Rectal smooth muscle tissue (tissue), 1 donor: ENCODE results near the gene SLC39A5.

Experiments
- H3K27ac ChIP-seq: one replicate; pipeline ENCODE4 v1.7.0; 2013; ENCODE audit warnings: low read depth, low read length, inconsistent platforms
- H3K27me3 ChIP-seq: one replicate; pipeline ENCODE4 v1.7.0; 2013; ENCODE audit warnings: low read length; ENCODE audit not compliant: control insufficient read depth, insufficient read depth
- H3K36me3 ChIP-seq: one replicate; pipeline ENCODE4 v1.7.0; 2013; ENCODE audit warnings: low read length; ENCODE audit not compliant: control insufficient read depth, insufficient read depth
- H3K4me1 ChIP-seq: one replicate; pipeline ENCODE4 v1.7.0; 2013; ENCODE audit warnings: low read length; ENCODE audit not compliant: control insufficient read depth, insufficient read depth
- H3K4me3 ChIP-seq: one replicate; pipeline ENCODE4 v1.7.0; 2013; ENCODE audit warnings: low read length
- H3K9ac ChIP-seq: one replicate; pipeline ENCODE4 v1.7.0; 2013; ENCODE audit warnings: low read length

SLC39A5 gene

DNA sequence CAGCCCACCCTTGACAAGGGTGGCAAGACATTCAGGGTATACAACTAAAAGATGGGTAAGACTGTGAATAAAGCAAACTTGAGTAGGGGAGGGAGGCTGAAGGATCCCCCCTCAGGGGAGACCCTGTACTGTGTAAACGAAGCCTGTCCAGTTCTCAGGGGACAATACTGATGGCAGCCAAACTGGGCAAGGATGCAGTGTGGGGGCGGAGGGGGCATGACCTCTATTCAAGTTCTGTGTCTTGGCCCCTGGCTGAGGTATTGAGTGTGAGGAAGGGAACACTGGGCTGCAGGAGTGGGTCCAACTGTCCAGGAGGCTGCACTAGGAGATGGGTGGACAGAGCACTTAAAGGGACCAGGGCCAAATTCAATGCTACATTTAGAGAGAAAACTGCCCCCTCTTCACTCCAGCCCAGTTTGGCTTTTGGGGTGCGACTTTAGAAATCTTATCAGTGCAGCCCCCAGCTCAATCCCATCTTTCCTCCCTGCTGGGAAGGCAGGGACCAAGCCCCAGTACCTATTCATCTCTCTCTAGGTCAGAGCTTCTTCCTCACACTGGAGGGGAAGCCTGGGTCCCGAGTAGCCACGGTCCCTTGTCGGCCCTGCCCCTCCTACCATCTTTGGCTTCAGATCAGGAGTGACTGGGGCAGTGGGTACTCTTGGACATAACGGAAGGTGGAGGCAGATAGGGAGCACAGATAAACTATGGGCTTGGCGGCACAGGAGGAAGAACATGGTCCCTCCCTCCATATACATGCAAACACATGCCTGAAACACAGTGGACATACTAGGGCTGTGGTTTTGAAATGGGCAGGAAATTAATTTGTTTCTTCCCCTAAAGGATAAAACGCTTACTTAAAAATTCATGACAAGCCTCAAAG lies 11.8 kb downstream of the SLC39A5 start:
- Histone ChIP-seq H3K27me3 (no peaks in the 10 kb centered on the region), H3K9ac (no peak overlapping the region), H3K4me1 (no peaks in the 10 kb centered on the region), H3K4me3 (no peak overlapping the region), H3K27ac (no peak overlapping the region), H3K36me3 (peaks cover 48% of the 10 kb centered on the region)

GRCh38 chr12:56242986-56243385 lies 13.1 kb downstream of the SLC39A5 start:
- no peak overlapping the region for H3K27ac ChIP-seq

DNA sequence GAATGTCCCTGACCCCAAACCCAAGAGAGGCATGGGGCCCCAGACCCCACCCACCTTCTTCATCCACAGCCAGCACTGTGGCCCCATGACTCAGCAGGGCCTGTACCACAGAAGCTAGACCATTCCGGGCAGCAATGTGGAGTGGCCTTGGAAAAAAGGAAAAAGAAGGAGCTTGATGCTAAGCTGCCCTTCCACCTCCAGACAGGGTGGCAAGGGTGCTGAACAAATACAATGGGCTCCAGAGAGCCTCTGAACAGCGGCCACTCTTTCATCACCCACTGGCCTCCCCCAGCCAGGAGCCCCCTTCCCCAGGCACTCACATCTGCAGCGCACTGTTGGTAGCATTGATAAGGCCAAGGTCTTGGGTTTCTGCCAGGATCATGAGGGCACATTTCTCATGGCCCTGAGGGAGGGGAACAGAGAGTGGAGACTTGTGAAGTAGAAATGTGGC lies 13.9 kb downstream of the SLC39A5 start:
- Histone ChIP-seq H3K4me3 (no peak overlapping the region), H3K27me3 (no peaks in the 10 kb centered on the region), H3K36me3 (peaks cover 65% of the 10 kb centered on the region), H3K9ac (no peak overlapping the region), H3K4me1 (no peaks in the 10 kb centered on the region), H3K27ac (no peak overlapping the region)

More at GRCh38 chr12:56242986-56243385, 13.1 kb downstream of the SLC39A5 start:
- peaks cover 57% of the 10 kb centered on the region for H3K36me3 ChIP-seq
- H3K27me3 ChIP-seq = no peaks in the 10 kb centered on the region
- H3K9ac ChIP-seq = no peak overlapping the region
- H3K4me3 ChIP-seq = no peak overlapping the region
- no peaks in the 10 kb centered on the region for H3K4me1 ChIP-seq

DNA sequence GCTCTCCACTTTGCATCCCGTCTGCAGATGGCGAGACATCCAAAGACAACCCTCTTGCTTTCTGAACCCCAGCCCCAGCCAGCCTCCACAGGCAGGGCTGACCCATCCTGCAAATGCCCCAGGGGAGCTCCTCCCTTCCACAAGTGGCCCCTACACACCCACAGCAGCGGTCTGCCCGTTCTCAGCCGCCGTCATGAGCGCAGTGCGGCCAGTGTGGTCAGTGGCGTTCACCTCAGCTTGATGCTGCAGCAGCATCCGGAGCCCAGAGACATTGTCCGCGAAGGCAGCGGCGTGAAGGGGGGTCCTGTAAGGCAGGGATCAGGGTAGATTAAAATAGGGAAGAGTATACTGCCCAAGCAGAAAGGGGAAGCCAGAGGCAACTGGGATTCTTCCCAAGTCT lies 14.6 kb downstream of the SLC39A5 start:
- Histone ChIP-seq H3K9ac (no peak overlapping the region), H3K4me1 (no peaks in the 10 kb centered on the region), H3K4me3 (no peak overlapping the region), H3K36me3 (peaks cover 64% of the 10 kb centered on the region), H3K27ac (no peak overlapping the region), H3K27me3 (no peaks in the 10 kb centered on the region)

- Histone ChIP-seq H3K36me3 (peaks cover 69% of the 10 kb centered on the region), H3K9ac (no peak overlapping the region), H3K27me3 (no peaks in the 10 kb centered on the region), H3K27ac (no peak overlapping the region), H3K4me3 (no peak overlapping the region), H3K4me1 (no peaks in the 10 kb centered on the region)
These were observed 18.1 kb downstream of the SLC39A5 start for GRCh38 chr12:56247923-56248322.

DNA sequence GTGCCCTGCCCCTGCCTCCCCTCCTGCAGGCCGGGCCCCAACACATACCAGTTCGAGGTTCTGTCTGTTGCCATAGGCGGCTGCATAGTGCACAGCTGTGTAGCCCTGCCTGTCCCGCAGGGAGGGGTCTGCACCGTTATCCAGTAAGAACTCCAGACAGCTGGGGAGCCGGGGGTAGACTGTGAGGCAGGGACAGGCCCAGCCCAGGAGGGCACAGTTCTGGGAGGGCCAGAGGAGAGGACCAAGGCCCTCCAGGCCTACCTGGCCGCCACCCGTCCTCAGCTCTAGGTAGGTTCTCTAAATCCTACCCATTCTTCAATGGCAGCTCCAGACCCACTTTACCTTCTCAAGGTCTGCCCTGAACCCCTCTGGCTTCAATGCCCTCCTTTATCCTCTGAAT lies 18.9 kb downstream of the SLC39A5 start:
- Histone ChIP-seq H3K4me3 (no peak overlapping the region), H3K36me3 (peaks cover 71% of the 10 kb centered on the region), H3K27ac (no peak overlapping the region), H3K27me3 (no peaks in the 10 kb centered on the region), H3K4me1 (no peaks in the 10 kb centered on the region), H3K9ac (no peak overlapping the region)

DNA sequence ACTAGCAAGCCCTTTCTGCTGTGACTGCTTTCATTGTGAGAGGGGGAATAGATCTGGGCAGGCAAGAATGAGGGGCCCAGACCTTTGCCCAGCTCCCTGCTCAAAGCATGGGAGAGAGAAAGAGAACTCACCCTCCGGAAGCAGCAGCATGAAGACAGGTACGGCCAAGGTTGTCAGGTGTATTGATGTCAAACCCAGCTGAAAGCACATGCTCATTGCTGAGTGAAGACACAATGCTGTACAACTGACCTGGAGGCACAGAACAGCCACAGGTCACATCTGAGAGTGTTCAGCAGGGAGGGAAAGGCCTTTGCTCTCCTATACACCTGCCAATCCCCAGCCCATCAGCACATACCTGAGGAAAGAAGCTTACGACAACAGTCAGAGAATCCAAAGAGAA lies 22.8 kb downstream of the SLC39A5 start:
- no peaks in the 10 kb centered on the region for H3K27me3 ChIP-seq
- H3K27ac ChIP-seq = no peak overlapping the region
- peaks cover 9% of the 10 kb centered on the region for H3K4me1 ChIP-seq
- H3K36me3 ChIP-seq = peaks cover 53% of the 10 kb centered on the region
- no peak overlapping the region for H3K9ac ChIP-seq
- no peak overlapping the region for H3K4me3 ChIP-seq

GRCh38 chr12:56253091-56253490 lies 23.2 kb downstream of the SLC39A5 start:
- Histone ChIP-seq H3K4me3 (no peak overlapping the region), H3K36me3 (peaks cover 49% of the 10 kb centered on the region), H3K27ac (no peak overlapping the region), H3K9ac (no peak overlapping the region), H3K4me1 (peaks cover 9% of the 10 kb centered on the region), H3K27me3 (no peaks in the 10 kb centered on the region)

DNA sequence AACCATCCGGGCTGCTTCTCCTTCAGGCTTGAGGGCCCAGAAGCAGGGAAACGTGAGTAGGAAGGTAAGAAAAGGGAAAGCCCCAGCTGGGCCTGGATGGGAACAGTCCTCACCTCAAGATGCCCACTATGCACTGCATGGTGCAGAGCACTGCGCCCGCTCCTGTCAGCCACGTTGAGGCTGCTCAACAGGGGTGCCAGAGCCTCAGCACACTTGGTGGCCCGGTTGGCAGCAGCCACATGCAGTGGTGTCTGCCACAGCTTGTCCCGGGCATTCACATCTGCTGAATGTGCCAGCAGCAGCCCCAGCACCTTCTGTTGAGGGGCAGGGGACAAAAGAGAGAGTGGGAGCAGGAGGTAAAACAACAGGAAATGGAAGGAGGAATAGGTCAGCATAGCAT lies 25.8 kb downstream of the SLC39A5 start:
- Histone ChIP-seq H3K4me1 (peaks cover 14% of the 10 kb centered on the region), H3K27ac (no peak overlapping the region), H3K36me3 (peaks cover 34% of the 10 kb centered on the region), H3K4me3 (no peak overlapping the region), H3K27me3 (no peaks in the 10 kb centered on the region), H3K9ac (no peak overlapping the region)

DNA sequence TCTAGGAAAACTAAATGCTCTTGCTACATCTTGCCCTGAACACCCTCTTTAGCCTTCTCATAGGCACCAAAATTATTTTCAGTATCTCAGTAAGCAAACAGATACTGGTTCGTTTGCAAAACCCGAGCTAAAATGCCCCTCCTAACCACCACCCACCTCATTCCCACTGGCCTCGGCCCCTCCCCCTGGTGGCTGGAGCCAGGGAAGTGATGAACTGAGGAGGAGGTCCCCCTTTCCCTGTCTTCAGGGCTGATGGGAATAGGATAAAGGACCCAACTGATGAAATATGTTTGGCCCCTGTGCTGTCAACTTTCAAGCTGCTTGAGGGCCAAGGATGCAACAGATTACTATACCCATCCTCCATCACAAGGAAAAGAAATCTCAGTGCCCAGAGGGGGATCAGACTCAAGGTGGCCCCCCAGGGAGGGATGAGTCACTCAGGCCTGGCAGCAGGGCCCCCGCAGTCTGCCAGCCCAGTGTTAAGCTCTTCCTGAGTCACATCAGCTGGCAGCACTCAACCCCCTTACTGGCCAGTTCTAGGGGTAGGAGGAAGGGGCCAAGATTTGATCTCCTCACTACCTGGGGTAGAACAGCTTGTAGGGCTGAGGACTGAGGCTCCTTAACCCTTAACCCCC lies 26.6 kb downstream of the SLC39A5 start:
- no peak overlapping the region for H3K27ac ChIP-seq
- no peak overlapping the region for H3K9ac ChIP-seq
- peak overlapping the region; percentile 61 for H3K4me3 ChIP-seq
- H3K4me1 ChIP-seq = peaks cover 14% of the 10 kb centered on the region
- H3K27me3 ChIP-seq = no peaks in the 10 kb centered on the region
- H3K36me3 ChIP-seq = peaks cover 34% of the 10 kb centered on the region

- Histone ChIP-seq H3K27ac (no peak overlapping the region), H3K9ac (peak overlapping the region; percentile 26), H3K36me3 (peaks cover 29% of the 10 kb centered on the region), H3K27me3 (no peaks in the 10 kb centered on the region), H3K4me1 (peaks cover 14% of the 10 kb centered on the region), H3K4me3 (peak overlapping the region; percentile 61)
These were observed 27.2 kb downstream of the SLC39A5 start for GRCh38 chr12:56257071-56257470.

DNA sequence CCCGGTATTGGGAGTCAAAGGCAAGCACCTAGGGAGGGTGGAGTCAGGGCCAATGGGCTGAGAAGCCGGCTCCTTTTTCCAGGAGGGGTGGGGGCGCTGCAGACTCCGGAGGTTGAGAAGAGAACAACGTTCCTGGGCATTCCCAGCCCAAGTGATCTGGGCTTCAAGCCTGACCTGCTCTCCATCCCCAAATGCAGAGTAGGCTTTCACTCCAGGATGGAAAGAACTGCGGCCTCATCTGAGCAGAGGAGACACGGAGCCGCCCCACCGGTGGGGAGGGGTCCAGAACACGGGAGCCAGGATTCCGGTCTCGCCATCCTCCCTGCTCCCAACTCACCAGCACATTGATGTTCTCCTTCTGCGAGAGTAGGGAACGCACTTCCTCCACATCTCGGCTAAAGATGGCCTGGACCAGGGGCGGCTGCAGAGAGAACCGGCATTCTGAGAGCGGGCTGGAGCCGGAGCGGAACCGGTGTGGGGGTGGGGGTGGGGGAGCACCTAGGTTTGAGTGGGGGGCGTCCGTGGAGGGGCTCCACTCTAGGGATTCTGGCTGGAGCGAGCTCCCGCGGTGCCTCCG lies 27.7 kb downstream of the SLC39A5 start:
- Histone ChIP-seq H3K27me3 (no peaks in the 10 kb centered on the region), H3K4me1 (peaks cover 14% of the 10 kb centered on the region), H3K4me3 (peak overlapping the region; percentile 61), H3K27ac (peak overlapping the region; percentile 83), H3K36me3 (peaks cover 23% of the 10 kb centered on the region), H3K9ac (peak overlapping the region; percentile 32)
